Measurements from ENCODE around the gene PEA15.

GRCh38 chr1:160211046-160211790, 6.0 kb downstream of the PEA15 start:
- TF ChIP-seq POLR2A (IDR thresholded peaks at IDR 0.05; ENCODE audit: low read length) (no peak), GATA1 (IDR thresholded peaks at IDR 0.05; ENCODE audit: low read depth, low read length) (no peak)
